ENCODE results near the gene CHI3L2. TPM values are rescaled to one million over a fixed set of nuclear protein-coding genes. Genes with fewer than 3 reads are reported as not detected.

Gene CHI3L2
- total and polyA plus RNA-seq, 4 donors = 30.1 to 298 (median 141) TPM

GRCh38 chr1:111193712-111194480 lies 33.6 kb upstream of the CHI3L2 start:
- ATAC-seq (ENCODE audit: insufficient read depth, low FRiP score) = no peak
- Histone ChIP-seq H3K27ac (ENCODE audit: low read depth in 1 of 2, low read length in 1 of 2) (peak overlapping the region in 1 of 2 donors; percentile 18), H3K4me3 (no peak overlapping the region), H3K9me3 (ENCODE audit: control insufficient read depth in 4 of 4, insufficient read depth in 3 of 4, low read length in 3 of 4) (no peaks in the 10 kb centered on the region), H3K4me1 (ENCODE audit: control insufficient read depth in 5 of 5, insufficient read depth in 5 of 5, low read length in 5 of 5) (peaks cover 0 to 38% (median 18%) of the 10 kb centered on the region in 5 donors), H3K9ac (ENCODE audit: insufficient read depth in 1 of 2, low read length in 2 of 2) (no peak overlapping the region), H3K27me3 (ENCODE audit: control insufficient read depth in 3 of 3, insufficient read depth in 3 of 3, low read length in 2 of 3) (no peaks in the 10 kb centered on the region), H3K36me3 (ENCODE audit: control insufficient read depth in 4 of 4, insufficient read depth in 4 of 4, low read length in 4 of 4) (peaks cover 0 to 24% (median under 1%) of the 10 kb centered on the region in 4 donors)
- TF ChIP-seq CTCF (IDR thresholded peaks at IDR 0.05; ENCODE audit: control extremely low read depth, extremely low read depth) = no peak
- WGBS, 2 donors = 94 to 96% methylated on average over 3 of the region's 3 CpGs
- no peak for DNase-seq

GRCh38 chr1:111195002-111195684 lies 32.4 kb upstream of the CHI3L2 start:
- Histone ChIP-seq H3K4me1 (ENCODE audit: control insufficient read depth in 5 of 5, insufficient read depth in 5 of 5, low read length in 5 of 5) (peaks cover 0 to 37% (median 18%) of the 10 kb centered on the region in 5 donors), H3K27me3 (ENCODE audit: control insufficient read depth in 3 of 3, insufficient read depth in 3 of 3, low read length in 2 of 3) (no peaks in the 10 kb centered on the region), H3K4me3 (no peak overlapping the region), H3K36me3 (ENCODE audit: control insufficient read depth in 4 of 4, insufficient read depth in 4 of 4, low read length in 4 of 4) (peaks cover 0 to 25% (median 0%) of the 10 kb centered on the region in 4 donors), H3K9me3 (ENCODE audit: control insufficient read depth in 4 of 4, insufficient read depth in 3 of 4, low read length in 3 of 4) (no peaks in the 10 kb centered on the region), H3K27ac (ENCODE audit: low read depth in 1 of 2, low read length in 1 of 2) (no peak overlapping the region), H3K9ac (ENCODE audit: insufficient read depth in 1 of 2, low read length in 2 of 2) (no peak overlapping the region)
- WGBS, 2 donors = 77 to 83% methylated on average over 4 of the region's 4 CpGs
- TF ChIP-seq CTCF (IDR thresholded peaks at IDR 0.05; ENCODE audit: control extremely low read depth, extremely low read depth) = no peak
- DNase-seq (peak in 1 of 3 donors; percentile 33), ATAC-seq (ENCODE audit: insufficient read depth, low FRiP score) (no peak)

GRCh38 chr1:111196213-111196612 lies 31.3 kb upstream of the CHI3L2 start:
- DNase-seq = no peak
- no peak for TF ChIP-seq CTCF (IDR thresholded peaks at IDR 0.05; ENCODE audit: control extremely low read depth, extremely low read depth)
- H3K27me3 ChIP-seq (ENCODE audit: control insufficient read depth in 3 of 3, insufficient read depth in 3 of 3, low read length in 2 of 3) = no peaks in the 10 kb centered on the region
- no peak overlapping the region for H3K9ac ChIP-seq (ENCODE audit: insufficient read depth in 1 of 2, low read length in 2 of 2)
- no peak for ATAC-seq (ENCODE audit: insufficient read depth, low FRiP score)
- H3K9me3 ChIP-seq (ENCODE audit: control insufficient read depth in 4 of 4, insufficient read depth in 3 of 4, low read length in 3 of 4) = no peaks in the 10 kb centered on the region
- peaks cover 0 to 28% (median 13%) of the 10 kb centered on the region in 5 donors for H3K4me1 ChIP-seq (ENCODE audit: control insufficient read depth in 5 of 5, insufficient read depth in 5 of 5, low read length in 5 of 5)
- no peak overlapping the region for H3K4me3 ChIP-seq
- WGBS, 2 donors = 83 to 94% methylated on average over 2 of the region's 2 CpGs
- peaks cover 0 to 22% (median 0%) of the 10 kb centered on the region in 4 donors for H3K36me3 ChIP-seq (ENCODE audit: control insufficient read depth in 4 of 4, insufficient read depth in 4 of 4, low read length in 4 of 4)
- H3K27ac ChIP-seq (ENCODE audit: low read depth in 1 of 2, low read length in 1 of 2) = no peak overlapping the region
